Dendritic cell treated with granulocyte-macrophage colony-stimulating factor and Interleukin-4, amounts not matched to agents 40 ng/mL and 50 ng/mL, for 4 days (primary cell): ENCODE results near the gene GTPBP10.
"Not testable (repeated sequence)": the region's sequence is repeated elsewhere in the genome, so short reads cannot be mapped to it uniquely, and the experiment has no call there.

ENCODE experiments used
- H3K27ac Mint-ChIP-seq: one replicate; pipeline ENCODE4 v1.8.0; 2022; ENCODE audit warnings: mild to moderate bottlenecking, mixed read lengths
- H3K27me3 Mint-ChIP-seq: one replicate; pipeline ENCODE4 v1.8.0; 2022; ENCODE audit warnings: mild to moderate bottlenecking, mixed read lengths
- H3K36me3 Mint-ChIP-seq: one replicate; pipeline ENCODE4 v1.8.0; 2022; ENCODE audit warnings: low read depth, mixed read lengths
- H3K4me1 Mint-ChIP-seq: one replicate; pipeline ENCODE4 v1.8.0; 2022; ENCODE audit warnings: low read depth, mixed read lengths
- H3K4me3 Mint-ChIP-seq: one replicate; pipeline ENCODE4 v1.8.0; 2022; ENCODE audit warnings: mild to moderate bottlenecking, moderate library complexity, mixed read lengths
- H3K9me3 Mint-ChIP-seq: one replicate; pipeline ENCODE4 v1.8.0; 2022; ENCODE audit warnings: mixed read lengths
- intact Hi-C: fragments of 100-400 bp; cut with micrococcal nuclease; formaldehyde crosslinking; loops from one replicate; pipeline ENCODE4 v1.15.0; 2022

Gene GTPBP10

GRCh38 chr7:90334926-90335325 is 11.6 kb upstream of the GTPBP10 start:
- H3K4me3 Mint-ChIP-seq, intact Hi-C loops: not testable (repeated sequence)

GRCh38 chr7:90337106-90337505 is 9.4 kb upstream of the GTPBP10 start:
- no peaks in the 10 kb centered on the region for H3K36me3 Mint-ChIP-seq
- H3K27me3 Mint-ChIP-seq: no peaks in the 10 kb centered on the region
- H3K9me3 Mint-ChIP-seq: no peaks in the 10 kb centered on the region
- intact Hi-C loops: no loop called here
- H3K4me3 Mint-ChIP-seq: no peak overlapping the region
- no peak overlapping the region for H3K27ac Mint-ChIP-seq
- H3K4me1 Mint-ChIP-seq: no peaks in the 10 kb centered on the region

More at GRCh38 chr7:90334926-90335325, 11.6 kb upstream of the GTPBP10 start:
- H3K27me3 Mint-ChIP-seq, H3K27ac Mint-ChIP-seq, H3K9me3 Mint-ChIP-seq, H3K36me3 Mint-ChIP-seq, H3K4me1 Mint-ChIP-seq: not testable (repeated sequence)

GRCh38 chr7:90345016-90345415 is 1.5 kb upstream of the GTPBP10 start:
- H3K9me3 Mint-ChIP-seq: peaks cover 15% of the 10 kb centered on the region
- no peak overlapping the region for H3K4me3 Mint-ChIP-seq
- H3K27me3 Mint-ChIP-seq: no peaks in the 10 kb centered on the region
- H3K27ac Mint-ChIP-seq: peak overlapping the region; percentile 98
- H3K36me3 Mint-ChIP-seq: peaks cover 23% of the 10 kb centered on the region
- H3K4me1 Mint-ChIP-seq: peaks cover 15% of the 10 kb centered on the region
- intact Hi-C loops: loop anchor here (5.0 kb wide), 1 partner anchor 252 kb away; the partner anchor contains the start of gene CDK14

GRCh38 chr7:90345595-90346335 is 751 bp upstream of the GTPBP10 start:
- H3K4me1 Mint-ChIP-seq: peaks cover 15% of the 10 kb centered on the region

DNA sequence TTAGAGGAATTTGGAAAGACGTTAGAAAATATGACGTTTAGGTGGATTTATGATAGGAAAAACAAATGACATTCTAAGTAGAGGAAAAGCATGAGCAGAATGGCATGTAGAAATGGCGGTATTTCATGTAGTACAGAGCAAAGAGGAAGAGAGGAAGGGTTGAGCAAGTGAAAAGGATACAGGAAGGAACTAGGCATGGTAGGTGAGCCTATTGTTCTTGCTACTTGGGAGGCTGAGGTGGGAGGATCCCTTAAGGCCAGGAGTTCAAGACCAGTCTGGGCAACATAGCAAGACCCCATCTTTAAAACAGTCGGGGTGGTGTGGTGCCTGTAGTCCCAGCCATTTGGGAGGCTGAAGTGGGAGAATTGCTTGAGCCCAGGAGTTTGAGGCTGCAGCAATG is 1.2 kb downstream of the GTPBP10 start:
- H3K4me1 Mint-ChIP-seq: peaks cover 26% of the 10 kb centered on the region

More at GRCh38 chr7:90345595-90346335, 751 bp upstream of the GTPBP10 start:
- Mint-ChIP-seq H3K9me3 (peaks cover 16% of the 10 kb centered on the region), H3K27me3 (no peaks in the 10 kb centered on the region), H3K36me3 (peaks cover 23% of the 10 kb centered on the region), H3K27ac (peak overlapping the region; percentile 98), H3K4me3 (peak overlapping the region; percentile 88)
- intact Hi-C loops: loop anchor here (2.0 to 5.0 kb wide), 2 partner anchors 57 to 252 kb away; partner anchors contain the start of genes CDK14 and CLDN12

GRCh38 chr7:90349305-90349704 is 2.8 kb downstream of the GTPBP10 start:
- H3K9me3 Mint-ChIP-seq: peaks cover 16% of the 10 kb centered on the region
- H3K36me3 Mint-ChIP-seq: peaks cover 47% of the 10 kb centered on the region
- H3K4me1 Mint-ChIP-seq: peaks cover 26% of the 10 kb centered on the region
- intact Hi-C loops: loop anchor here (5.0 kb wide), 1 partner anchor 248 kb away; the partner anchor contains the start of gene CDK14
- H3K27me3 Mint-ChIP-seq: no peaks in the 10 kb centered on the region
- H3K4me3 Mint-ChIP-seq: no peak overlapping the region
- no peak overlapping the region for H3K27ac Mint-ChIP-seq

More for the DNA sequence above, 1.2 kb downstream of the GTPBP10 start:
- H3K4me3 Mint-ChIP-seq: no peak overlapping the region
- no peaks in the 10 kb centered on the region for H3K27me3 Mint-ChIP-seq
- intact Hi-C loops: loop anchor here (2.0 to 5.0 kb wide), 2 partner anchors 55 to 250 kb away; partner anchors contain the start of genes CDK14 and CLDN12
- peaks cover 16% of the 10 kb centered on the region for H3K9me3 Mint-ChIP-seq
- peak overlapping the region; percentile 98 for H3K27ac Mint-ChIP-seq
- H3K36me3 Mint-ChIP-seq: peaks cover 34% of the 10 kb centered on the region

- H3K36me3 Mint-ChIP-seq: peaks cover 44% of the 10 kb centered on the region
- H3K27me3 Mint-ChIP-seq, intact Hi-C loops, H3K27ac Mint-ChIP-seq, H3K4me3 Mint-ChIP-seq: not testable (repeated sequence)
- H3K4me1 Mint-ChIP-seq: peaks cover 26% of the 10 kb centered on the region
- peaks cover 14% of the 10 kb centered on the region for H3K9me3 Mint-ChIP-seq
Observed at GRCh38 chr7:90350032-90350431, 3.5 kb downstream of the GTPBP10 start.

DNA sequence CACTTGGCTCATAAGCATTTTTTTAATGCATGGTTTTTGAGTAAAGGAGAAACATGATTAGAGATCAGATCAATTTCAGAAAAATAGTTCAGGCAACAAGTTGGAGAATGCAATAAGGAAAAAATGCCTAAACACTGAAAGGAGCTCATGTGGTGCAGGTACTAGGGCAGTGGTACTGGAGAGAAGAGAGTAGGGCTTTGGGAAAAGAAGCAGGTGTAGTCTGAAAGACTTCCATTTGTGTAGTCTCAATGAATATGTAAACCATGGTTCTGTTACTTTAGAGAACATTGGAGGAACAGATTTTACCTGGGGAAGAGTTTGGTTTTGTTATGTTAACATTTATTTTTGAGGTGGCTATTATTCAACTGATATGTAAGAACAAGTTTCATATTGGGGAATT is 5.5 kb downstream of the GTPBP10 start:
- Mint-ChIP-seq H3K27ac (no peak overlapping the region), H3K4me3 (no peak overlapping the region), H3K27me3 (no peaks in the 10 kb centered on the region), H3K9me3 (peaks cover 17% of the 10 kb centered on the region), H3K36me3 (peaks cover 46% of the 10 kb centered on the region), H3K4me1 (peaks cover 18% of the 10 kb centered on the region)
- intact Hi-C loops: no loop called here

GRCh38 chr7:90383422-90383821 is 36.9 kb downstream of the GTPBP10 start:
- Mint-ChIP-seq H3K4me1 (no peaks in the 10 kb centered on the region), H3K27ac (no peak overlapping the region), H3K4me3 (no peak overlapping the region), H3K9me3 (peaks cover 11% of the 10 kb centered on the region), H3K27me3 (no peaks in the 10 kb centered on the region), H3K36me3 (peaks cover 79% of the 10 kb centered on the region)
- intact Hi-C loops: no loop called here

DNA sequence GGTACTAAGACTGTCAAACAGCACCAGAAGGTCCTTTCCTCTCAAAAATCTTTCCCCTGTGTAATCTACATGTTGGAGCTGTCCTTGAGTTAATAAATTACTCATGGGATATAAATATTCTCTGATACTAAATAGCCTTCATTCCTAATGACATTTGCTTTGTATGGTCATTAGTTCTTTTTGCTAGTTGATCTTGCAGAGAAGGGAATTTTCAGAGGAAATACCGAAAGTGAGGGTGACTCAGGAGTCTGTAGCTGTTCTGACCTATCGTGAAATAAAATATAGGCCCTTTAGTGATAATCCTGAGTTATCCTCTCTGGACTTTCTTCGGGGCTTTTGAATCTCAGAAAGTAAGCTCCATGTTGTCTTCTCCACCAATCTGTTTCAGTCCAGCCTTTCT is 37.3 kb downstream of the GTPBP10 start:
- H3K27ac Mint-ChIP-seq: no peak overlapping the region
- no peaks in the 10 kb centered on the region for H3K4me1 Mint-ChIP-seq
- H3K27me3 Mint-ChIP-seq: no peaks in the 10 kb centered on the region
- intact Hi-C loops: no loop called here
- H3K4me3 Mint-ChIP-seq: no peak overlapping the region
- H3K9me3 Mint-ChIP-seq: peaks cover 9% of the 10 kb centered on the region
- H3K36me3 Mint-ChIP-seq: peaks cover 74% of the 10 kb centered on the region

GRCh38 chr7:90384433-90384832 is 37.9 kb downstream of the GTPBP10 start:
- Mint-ChIP-seq H3K27ac (no peak overlapping the region), H3K27me3 (no peaks in the 10 kb centered on the region), H3K36me3 (peaks cover 69% of the 10 kb centered on the region), H3K9me3 (peaks cover 3% of the 10 kb centered on the region), H3K4me3 (no peak overlapping the region), H3K4me1 (no peaks in the 10 kb centered on the region)
- intact Hi-C loops: no loop called here

DNA sequence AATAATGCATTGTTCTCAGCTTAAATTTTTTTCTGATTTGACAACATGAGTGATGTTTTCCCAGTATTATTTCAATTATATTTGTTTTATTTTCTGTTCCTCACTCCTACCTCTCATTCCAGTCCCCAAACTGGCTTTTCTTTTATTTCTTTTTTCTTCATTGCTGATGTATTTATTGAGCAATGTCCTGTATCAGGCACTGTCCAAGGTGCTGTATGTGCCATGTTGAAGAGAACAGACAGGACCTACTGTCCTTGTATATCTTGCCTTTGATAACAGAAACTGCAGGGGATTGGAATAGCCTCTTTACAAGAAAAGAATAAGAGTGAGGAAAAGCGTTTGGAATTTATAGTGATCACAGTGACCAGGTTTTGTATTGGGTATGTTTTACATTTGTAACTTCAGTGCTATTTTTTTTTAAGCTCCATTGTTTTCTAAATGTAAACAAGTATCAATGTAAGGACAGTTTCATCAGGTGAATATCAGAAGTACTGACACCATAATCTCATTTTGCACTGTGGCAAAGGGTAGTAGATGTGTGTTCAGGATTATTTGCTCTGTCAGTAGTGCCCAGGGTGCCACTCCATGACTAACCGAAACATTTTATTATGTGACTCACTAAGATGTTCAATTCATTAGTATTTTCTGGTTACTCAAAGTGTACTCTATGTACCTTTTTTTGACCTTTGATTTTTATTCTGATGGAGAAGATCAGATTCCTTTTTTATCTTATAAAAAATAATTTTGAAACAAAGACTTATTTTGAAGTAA is 41.1 kb downstream of the GTPBP10 start:
- Mint-ChIP-seq H3K9me3 (peaks cover 6% of the 10 kb centered on the region), H3K4me3 (no peak overlapping the region), H3K36me3 (peaks cover 38% of the 10 kb centered on the region), H3K27ac (no peak overlapping the region), H3K27me3 (no peaks in the 10 kb centered on the region), H3K4me1 (no peaks in the 10 kb centered on the region)
- intact Hi-C loops: no loop called here

DNA sequence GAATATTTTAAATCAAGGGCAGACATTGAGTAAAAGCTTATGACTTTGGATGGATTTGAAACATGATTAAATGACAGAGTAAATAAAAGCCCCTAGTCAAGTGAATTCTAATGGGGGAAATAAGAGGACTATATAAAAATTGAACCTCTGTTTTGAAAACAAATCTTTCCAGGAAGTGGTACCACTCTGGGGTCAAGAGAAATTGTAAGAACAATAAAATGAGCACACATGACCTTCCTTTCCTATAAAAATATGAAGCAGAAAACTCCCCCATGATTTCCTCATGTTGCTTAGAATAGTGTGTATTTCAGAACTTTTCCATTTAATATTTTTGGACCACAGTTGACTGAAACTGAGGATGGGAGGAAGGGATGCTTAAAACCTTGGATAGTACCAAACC is 44.4 kb downstream of the GTPBP10 start:
- Mint-ChIP-seq H3K4me1 (no peaks in the 10 kb centered on the region), H3K9me3 (peaks cover 24% of the 10 kb centered on the region), H3K27me3 (no peaks in the 10 kb centered on the region), H3K36me3 (peaks cover 5% of the 10 kb centered on the region), H3K27ac (no peak overlapping the region), H3K4me3 (no peak overlapping the region)
- intact Hi-C loops: no loop called here

- no peak overlapping the region for H3K27ac Mint-ChIP-seq
Observed at GRCh38 chr7:90391488-90391887, 45.0 kb downstream of the GTPBP10 start.

More at GRCh38 chr7:90391488-90391887, 45.0 kb downstream of the GTPBP10 start:
- Mint-ChIP-seq H3K4me3 (no peak overlapping the region), H3K9me3 (peaks cover 24% of the 10 kb centered on the region), H3K4me1 (no peaks in the 10 kb centered on the region), H3K27me3 (no peaks in the 10 kb centered on the region), H3K36me3 (peaks cover under 1% of the 10 kb centered on the region)
- intact Hi-C loops: no loop called here
